Neural cell (in vitro differentiated cells): Measurements from ENCODE around the gene ZDHHC14.

Source experiments
- EP300 ChIP-seq: fragments of 450-650 bp; conservative IDR thresholded peaks from 2 replicates; pipeline ENCODE4 v1.6.1; 2014; ENCODE audit warnings: antibody characterized with exemption, mild to moderate bottlenecking, moderate library complexity; ENCODE audit not compliant: poor library complexity, severe bottlenecking
- EZH2 ChIP-seq: fragments of 200-600, 300-800 bp; shearing (Covaris generic), sonication (generic); IDR thresholded peaks from 2 replicates; pipeline ENCODE4 v1.6.1; 2014; ENCODE audit warnings: antibody characterized with exemption, low read length, borderline replicate concordance, mild to moderate bottlenecking; ENCODE audit not compliant: insufficient read depth, poor library complexity, severe bottlenecking

GRCh38 chr6:157559201-157559756, 178.3 kb downstream of the ZDHHC14 start:
- TF ChIP-seq EZH2 (no peak), EP300 (no peak)
